B cell (primary cell): ENCODE results near the gene MRPS24. TPM values are rescaled to one million over a fixed set of nuclear protein-coding genes. Genes with fewer than 3 reads are reported as not detected.

Source experiments
- ATAC-seq: fragments of 200-7000 bp; cut with Tn5 transposase; one replicate; pipeline ENCODE4 v1.10.0; 2021; ENCODE audit warnings: low read depth, mild to moderate bottlenecking, moderate number of reproducible peaks, moderate library complexity
- CTCF ChIA-PET: fragments of 350-600 bp; sonication (Branson Sonifier 250); formaldehyde crosslinking; loops from one replicate; lab custom pipeline; 2021; ENCODE audit warnings: antibody characterized with exemption, inconsistent platforms; lab: Charles Lee
- POLR2A ChIA-PET: fragments of 350-600 bp; sonication (Branson Sonifier 250); formaldehyde crosslinking; loops from one replicate; lab custom pipeline; 2021; ENCODE audit warnings: antibody characterized with exemption; lab: Charles Lee
- DNase-seq: peaks from one replicate; pipeline ENCODE4 v3.0.0; 2013
- H2AFZ ChIP-seq: 2 replicates; pipeline ENCODE4 v1.6.1; 2012; ENCODE audit warnings: mild to moderate bottlenecking, low read depth, low read length; ENCODE audit not compliant: insufficient read depth, poor library complexity, severe bottlenecking
- H3K27ac ChIP-seq, 2 donors: 1 replicate in 1 of 2; 2 replicates in 1 of 2; pipeline ENCODE4 v1.5.1; 2012 to 2013; ENCODE audit warnings: low read length in 2 of 2, mild to moderate bottlenecking in 2 of 2, moderate library complexity in 1 of 2
- H3K27me3 ChIP-seq, 4 experiments: fragments of 200-600 bp in 1 of 4; sonication (generic) in 1 of 4; replicated peaks in 1 of 4; 1 replicate in 2 of 4; 2 replicates in 2 of 4; pipeline versions ENCODE4 v1.6.1 to v1.7.0; 2013 to 2016; ENCODE audit warnings: low read length in 3 of 4, mild to moderate bottlenecking in 2 of 4, mixed read lengths in 1 of 4, moderate library complexity in 1 of 4; ENCODE audit not compliant: insufficient read depth in 4 of 4, control insufficient read depth in 3 of 4; ENCODE audit errors: control extremely low read depth in 1 of 4
- H3K36me3 ChIP-seq, 2 experiments: replicated peaks in 1 of 2; 1 replicate in 1 of 2; 2 replicates in 1 of 2; pipeline versions ENCODE4 v1.6.1 to v1.7.1; 2013; ENCODE audit warnings: low read length in 1 of 2; ENCODE audit not compliant: insufficient read depth in 2 of 2, control insufficient read depth in 1 of 2; ENCODE audit errors: control extremely low read depth in 1 of 2, extremely low read depth in 1 of 2
- H3K4me1 ChIP-seq, 2 donors: fragments of 200-600 bp in 1 of 2; sonication (generic) in 1 of 2; 1 replicate in 1 of 2; 2 replicates in 1 of 2; pipeline versions ENCODE4 v1.5.1 to v1.6.1; 2013 to 2017; ENCODE audit warnings: low read length in 2 of 2; ENCODE audit not compliant: control insufficient read depth in 2 of 2, insufficient read depth in 2 of 2
- H3K4me2 ChIP-seq: replicated peaks from 2 replicates; pipeline ENCODE3; 2012; ENCODE audit warnings: mild to moderate bottlenecking, low read depth, low read length; ENCODE audit not compliant: poor library complexity, severe bottlenecking
- H3K4me3 ChIP-seq, 5 experiments: fragments of 200-600 bp in 1 of 5; sonication (generic) in 1 of 5; 1 replicate in 3 of 5; 2 replicates in 2 of 5; pipeline versions ENCODE4 v1.5.1 to v1.7.0; 2011 to 2016; ENCODE audit warnings: low read length in 4 of 5, mild to moderate bottlenecking in 4 of 5, low read depth in 2 of 5, control low read depth in 1 of 5, moderate library complexity in 1 of 5; ENCODE audit not compliant: insufficient read depth in 1 of 5; ENCODE audit errors: control extremely low read depth in 1 of 5, extremely low read depth in 1 of 5
- H3K79me2 ChIP-seq: fragments of 200-600 bp; sonication (generic); one replicate; pipeline ENCODE4 v1.6.0; 2016; ENCODE audit warnings: low read length; ENCODE audit not compliant: control insufficient read depth, insufficient read depth
- H3K9ac ChIP-seq: fragments of 200-600 bp; sonication (generic); 2 replicates; pipeline ENCODE4 v1.6.1; 2017; ENCODE audit warnings: mild to moderate bottlenecking, low read length, moderate library complexity
- H3K9me3 ChIP-seq, 3 donors: one replicate each; pipeline versions ENCODE4 v1.6.1 to v1.7.1; 2013; ENCODE audit warnings: low read length in 2 of 3; ENCODE audit not compliant: control insufficient read depth in 2 of 3, insufficient read depth in 1 of 3; ENCODE audit errors: control extremely low read depth in 1 of 3
- H4K20me1 ChIP-seq: 2 replicates; pipeline ENCODE4 v1.6.0; 2012; ENCODE audit warnings: mild to moderate bottlenecking, low read length; ENCODE audit not compliant: insufficient read depth, control insufficient read depth, poor library complexity, severe bottlenecking
- H3K27ac Mint-ChIP-seq: one replicate; pipeline ENCODE4 v1.8.0; 2021; ENCODE audit warnings: mixed read lengths
- H3K27me3 Mint-ChIP-seq: one replicate; pipeline ENCODE4 v1.8.0; 2021; ENCODE audit warnings: mixed read lengths
- H3K4me1 Mint-ChIP-seq: one replicate; pipeline ENCODE4 v1.8.0; 2021; ENCODE audit warnings: mixed read lengths
- H3K4me3 Mint-ChIP-seq: one replicate; pipeline ENCODE4 v1.8.0; 2021; ENCODE audit warnings: mixed read lengths
- H3K9me3 Mint-ChIP-seq: one replicate; pipeline ENCODE4 v1.8.0; 2022; ENCODE audit warnings: mixed read lengths; ENCODE audit not compliant: insufficient read depth
- EZH2 ChIP-seq: IDR thresholded peaks from 2 replicates; pipeline ENCODE4 v1.6.1; 2012; ENCODE audit warnings: borderline replicate concordance, low read depth, mild to moderate bottlenecking, moderate library complexity, low read length; ENCODE audit not compliant: insufficient read depth, poor library complexity, severe bottlenecking
- WGBS: methylation state at CpG from one replicate; pipeline ENCODE4 v1.1.5; 2013; ENCODE audit warnings: missing lambda C conversion rate; ENCODE audit not compliant: insufficient coverage; 5-methylcytosine and 5-hydroxymethylcytosine counted together
- intact Hi-C: fragments of 100-400 bp; cut with micrococcal nuclease; formaldehyde crosslinking; loops from one replicate; pipeline ENCODE4 v1.10.0; 2022
- polyA plus RNA-seq: library from polyadenylated mRNA; depleted of rRNA; stranded (reverse); fragments of >200 nt; gene quantifications from 2 replicates; pipeline ENCODE4 v1.2.3, GENCODE V29; 2012
- total RNA-seq, 2 donors: library from RNA; stranded (reverse); fragments of 120-200 nt in 1 of 2; gene quantifications; 1 replicate in 1 of 2; 2 replicates in 1 of 2; pipeline versions ENCODE4 v1.2.3 to v1.2.4, GENCODE V29; 2013 to 2022
- TF ChIP-seq, protein P1 (sequence below): fragments of 200-600 bp; IDR thresholded peaks from one replicate; pipeline ENCODE4 v1.8.0; 2022; ENCODE audit warnings: antibody characterized with exemption, mild to moderate bottlenecking

Gene MRPS24
- total and polyA plus RNA-seq, 2 donors (not counting 1 experiment from before 2014, with no cell fraction given): 54.1 to 102 TPM

DNA sequence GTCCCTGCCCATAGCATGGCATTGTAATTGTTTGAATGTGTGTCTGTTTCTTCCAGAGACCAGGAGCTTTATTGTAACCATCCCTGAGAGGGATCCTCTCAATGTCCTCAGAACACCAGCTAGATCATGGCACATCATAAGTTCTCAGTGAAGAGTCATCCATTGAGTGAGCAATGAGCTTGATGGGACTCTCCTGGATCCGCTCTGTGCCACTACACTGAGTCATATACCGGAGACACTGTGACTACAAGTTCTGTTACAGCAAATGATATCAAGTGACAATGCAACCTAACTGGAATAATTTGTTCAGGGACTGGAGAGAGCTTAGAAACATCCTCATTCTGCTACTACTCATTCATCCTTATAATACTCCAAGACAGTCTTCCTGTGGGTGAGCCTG, 25.1 kb downstream of the MRPS24 start:
- H3K4me3 ChIP-seq: no peak overlapping the region
- H3K79me2 ChIP-seq: no peaks in the 10 kb centered on the region
- no peak overlapping the region for H3K9ac ChIP-seq
- DNase-seq: no peak
- H3K36me3 ChIP-seq: no peaks in the 10 kb centered on the region
- no peak for ATAC-seq
- no peak overlapping the region for H3K4me2 ChIP-seq
- Mint-ChIP-seq H3K4me1 (no peaks in the 10 kb centered on the region), H3K27ac (no peak overlapping the region), H3K4me3 (no peak overlapping the region), H3K9me3 (no peaks in the 10 kb centered on the region), H3K27me3 (peaks cover 14% of the 10 kb centered on the region)
- TF ChIP-seq, protein P1, sequence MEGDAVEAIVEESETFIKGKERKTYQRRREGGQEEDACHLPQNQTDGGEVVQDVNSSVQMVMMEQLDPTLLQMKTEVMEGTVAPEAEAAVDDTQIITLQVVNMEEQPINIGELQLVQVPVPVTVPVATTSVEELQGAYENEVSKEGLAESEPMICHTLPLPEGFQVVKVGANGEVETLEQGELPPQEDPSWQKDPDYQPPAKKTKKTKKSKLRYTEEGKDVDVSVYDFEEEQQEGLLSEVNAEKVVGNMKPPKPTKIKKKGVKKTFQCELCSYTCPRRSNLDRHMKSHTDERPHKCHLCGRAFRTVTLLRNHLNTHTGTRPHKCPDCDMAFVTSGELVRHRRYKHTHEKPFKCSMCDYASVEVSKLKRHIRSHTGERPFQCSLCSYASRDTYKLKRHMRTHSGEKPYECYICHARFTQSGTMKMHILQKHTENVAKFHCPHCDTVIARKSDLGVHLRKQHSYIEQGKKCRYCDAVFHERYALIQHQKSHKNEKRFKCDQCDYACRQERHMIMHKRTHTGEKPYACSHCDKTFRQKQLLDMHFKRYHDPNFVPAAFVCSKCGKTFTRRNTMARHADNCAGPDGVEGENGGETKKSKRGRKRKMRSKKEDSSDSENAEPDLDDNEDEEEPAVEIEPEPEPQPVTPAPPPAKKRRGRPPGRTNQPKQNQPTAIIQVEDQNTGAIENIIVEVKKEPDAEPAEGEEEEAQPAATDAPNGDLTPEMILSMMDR: no peak
- TF ChIP-seq EZH2: no peak
- H4K20me1 ChIP-seq: no peaks in the 10 kb centered on the region
- WGBS: 80% methylated on average over 1 of the region's 2 CpGs
- no peak overlapping the region for H2AFZ ChIP-seq
- H3K27me3 ChIP-seq: peaks cover 0 to 3% (median 0%) of the 10 kb centered on the region in 4 experiments
- intact Hi-C loops: no loop called here
- ChIA-PET POLR2A (no interaction called here), CTCF (interaction anchor here (0.7 to 1.5 kb wide), 2 partner anchors 8 to 46 kb away, joined by 3 read pairs; no protein-coding TSS in a partner anchor)
- no peaks in the 10 kb centered on the region for H3K9me3 ChIP-seq
- no peaks in the 10 kb centered on the region for H3K4me1 ChIP-seq
- H3K27ac ChIP-seq: no peak overlapping the region

DNA sequence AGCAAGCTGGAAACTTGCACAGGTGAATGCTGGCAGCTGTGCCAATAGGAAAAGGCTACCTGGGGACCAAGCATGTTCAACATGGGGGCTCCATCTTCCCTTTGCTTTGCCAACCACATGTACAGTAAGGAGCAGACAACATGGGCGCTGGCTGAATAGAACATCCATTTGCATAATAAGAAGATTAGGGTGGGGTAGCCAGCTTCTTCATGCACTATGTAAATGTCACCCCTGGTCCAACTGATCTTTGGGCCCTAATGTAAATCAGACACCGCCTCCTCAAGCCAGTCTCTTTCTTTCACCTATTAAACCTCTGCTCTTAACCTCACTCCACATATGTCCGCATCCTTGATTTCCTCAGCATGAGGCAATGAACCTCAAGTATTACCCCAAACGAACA, 26.0 kb downstream of the MRPS24 start:
- Histone ChIP-seq H3K79me2 (no peaks in the 10 kb centered on the region), H3K27me3 (peaks cover 0 to 3% (median 0%) of the 10 kb centered on the region in 4 experiments), H3K36me3 (no peaks in the 10 kb centered on the region), H4K20me1 (no peaks in the 10 kb centered on the region), H3K27ac (no peak overlapping the region), H3K9me3 (no peaks in the 10 kb centered on the region), H3K4me1 (peaks cover 3 to 4% of the 10 kb centered on the region in 2 donors), H3K4me2 (no peak overlapping the region), H3K4me3 (no peak overlapping the region), H3K9ac (no peak overlapping the region), H2AFZ (no peak overlapping the region)
- intact Hi-C loops: no loop called here
- CTCF ChIA-PET: no interaction called here
- no peaks in the 10 kb centered on the region for H3K9me3 Mint-ChIP-seq
- no peak overlapping the region for H3K27ac Mint-ChIP-seq
- POLR2A ChIA-PET: no interaction called here
- ATAC-seq: no peak
- no peak overlapping the region for H3K4me3 Mint-ChIP-seq
- no peak for DNase-seq
- peaks cover 4% of the 10 kb centered on the region for H3K4me1 Mint-ChIP-seq
- peaks cover 14% of the 10 kb centered on the region for H3K27me3 Mint-ChIP-seq
- TF ChIP-seq, protein P1: no peak
- no peak for TF ChIP-seq EZH2
- 98% methylated on average over 3 of the region's 4 CpGs for WGBS
